ENCODE data around the gene KLHL8.

DNA sequence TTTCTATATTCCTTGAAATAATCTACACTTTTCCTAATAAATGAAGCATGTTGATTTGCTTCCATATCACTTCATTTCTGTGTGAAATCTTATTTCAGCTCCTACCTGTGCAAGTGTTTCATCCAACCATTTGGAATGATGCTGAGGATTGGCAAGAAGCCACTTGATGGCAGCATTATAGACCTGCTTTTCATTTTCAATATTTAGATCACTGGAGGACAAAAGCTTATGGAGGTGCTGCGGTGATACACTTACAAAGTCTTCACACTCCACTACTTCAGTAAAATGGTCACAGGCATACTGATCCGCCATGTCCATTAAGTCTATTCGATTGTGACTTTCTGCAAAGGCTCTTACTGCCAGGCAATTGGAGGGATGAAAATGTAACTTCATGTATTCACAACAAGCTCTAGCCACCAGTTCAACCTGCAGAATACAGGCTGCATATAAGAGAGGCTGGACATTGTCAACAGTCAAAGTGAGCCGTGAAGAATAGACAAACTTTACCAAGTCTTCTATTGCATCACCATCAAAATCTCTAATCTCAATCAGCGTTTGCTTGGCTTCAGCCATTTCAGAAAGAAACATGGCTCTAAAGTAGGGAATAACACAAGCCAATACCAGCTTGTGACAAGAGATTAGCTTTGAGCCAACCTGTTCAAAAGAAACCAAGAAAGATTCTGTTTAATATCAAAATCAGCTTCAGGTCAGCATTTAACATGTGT is 35.1 kb downstream of the KLHL8 start:
- TF ChIP-seq, protein P1, sequence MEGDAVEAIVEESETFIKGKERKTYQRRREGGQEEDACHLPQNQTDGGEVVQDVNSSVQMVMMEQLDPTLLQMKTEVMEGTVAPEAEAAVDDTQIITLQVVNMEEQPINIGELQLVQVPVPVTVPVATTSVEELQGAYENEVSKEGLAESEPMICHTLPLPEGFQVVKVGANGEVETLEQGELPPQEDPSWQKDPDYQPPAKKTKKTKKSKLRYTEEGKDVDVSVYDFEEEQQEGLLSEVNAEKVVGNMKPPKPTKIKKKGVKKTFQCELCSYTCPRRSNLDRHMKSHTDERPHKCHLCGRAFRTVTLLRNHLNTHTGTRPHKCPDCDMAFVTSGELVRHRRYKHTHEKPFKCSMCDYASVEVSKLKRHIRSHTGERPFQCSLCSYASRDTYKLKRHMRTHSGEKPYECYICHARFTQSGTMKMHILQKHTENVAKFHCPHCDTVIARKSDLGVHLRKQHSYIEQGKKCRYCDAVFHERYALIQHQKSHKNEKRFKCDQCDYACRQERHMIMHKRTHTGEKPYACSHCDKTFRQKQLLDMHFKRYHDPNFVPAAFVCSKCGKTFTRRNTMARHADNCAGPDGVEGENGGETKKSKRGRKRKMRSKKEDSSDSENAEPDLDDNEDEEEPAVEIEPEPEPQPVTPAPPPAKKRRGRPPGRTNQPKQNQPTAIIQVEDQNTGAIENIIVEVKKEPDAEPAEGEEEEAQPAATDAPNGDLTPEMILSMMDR (IDR thresholded peaks at IDR 0.05; ENCODE audit: poor library complexity, severe bottlenecking), result no peak
- TF ChIP-seq RAD21 (conservative IDR thresholded peaks at IDR 0.05), result no peak
- no peak for TF ChIP-seq SMC3 (conservative IDR thresholded peaks at IDR 0.05; ENCODE audit: poor library complexity)
- TF ChIP-seq EZH2 (IDR thresholded peaks at IDR 0.05; ENCODE audit: borderline replicate concordance, insufficient read depth, low read length, poor library complexity, severe bottlenecking), result no peak
- no peak for TF ChIP-seq POLR2AphosphoS5 (IDR thresholded peaks at IDR 0.05)
- no peak for TF ChIP-seq TAF1 (IDR thresholded peaks at IDR 0.05; ENCODE audit: low read depth)
- no peak for TF ChIP-seq MXI1 (conservative IDR thresholded peaks at IDR 0.05; ENCODE audit: poor library complexity, severe bottlenecking)
- TF ChIP-seq, protein P2, sequence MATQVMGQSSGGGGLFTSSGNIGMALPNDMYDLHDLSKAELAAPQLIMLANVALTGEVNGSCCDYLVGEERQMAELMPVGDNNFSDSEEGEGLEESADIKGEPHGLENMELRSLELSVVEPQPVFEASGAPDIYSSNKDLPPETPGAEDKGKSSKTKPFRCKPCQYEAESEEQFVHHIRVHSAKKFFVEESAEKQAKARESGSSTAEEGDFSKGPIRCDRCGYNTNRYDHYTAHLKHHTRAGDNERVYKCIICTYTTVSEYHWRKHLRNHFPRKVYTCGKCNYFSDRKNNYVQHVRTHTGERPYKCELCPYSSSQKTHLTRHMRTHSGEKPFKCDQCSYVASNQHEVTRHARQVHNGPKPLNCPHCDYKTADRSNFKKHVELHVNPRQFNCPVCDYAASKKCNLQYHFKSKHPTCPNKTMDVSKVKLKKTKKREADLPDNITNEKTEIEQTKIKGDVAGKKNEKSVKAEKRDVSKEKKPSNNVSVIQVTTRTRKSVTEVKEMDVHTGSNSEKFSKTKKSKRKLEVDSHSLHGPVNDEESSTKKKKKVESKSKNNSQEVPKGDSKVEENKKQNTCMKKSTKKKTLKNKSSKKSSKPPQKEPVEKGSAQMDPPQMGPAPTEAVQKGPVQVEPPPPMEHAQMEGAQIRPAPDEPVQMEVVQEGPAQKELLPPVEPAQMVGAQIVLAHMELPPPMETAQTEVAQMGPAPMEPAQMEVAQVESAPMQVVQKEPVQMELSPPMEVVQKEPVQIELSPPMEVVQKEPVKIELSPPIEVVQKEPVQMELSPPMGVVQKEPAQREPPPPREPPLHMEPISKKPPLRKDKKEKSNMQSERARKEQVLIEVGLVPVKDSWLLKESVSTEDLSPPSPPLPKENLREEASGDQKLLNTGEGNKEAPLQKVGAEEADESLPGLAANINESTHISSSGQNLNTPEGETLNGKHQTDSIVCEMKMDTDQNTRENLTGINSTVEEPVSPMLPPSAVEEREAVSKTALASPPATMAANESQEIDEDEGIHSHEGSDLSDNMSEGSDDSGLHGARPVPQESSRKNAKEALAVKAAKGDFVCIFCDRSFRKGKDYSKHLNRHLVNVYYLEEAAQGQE (IDR thresholded peaks at IDR 0.05; ENCODE audit: borderline replicate concordance), result no peak

All from neural cell (in vitro differentiated cells).